Measurements from ENCODE around the gene SPATS2. TPM values are rescaled to one million over a fixed set of nuclear protein-coding genes. Genes with fewer than 3 reads are reported as not detected.
A peak's percentile ranks its signal among the peaks of the same experiment; 100 is the strongest.

SPATS2 gene
- polyA plus RNA-seq, 1 of the 3 experiments (the other 2 are of a cell fraction): 72.9 TPM

DNA sequence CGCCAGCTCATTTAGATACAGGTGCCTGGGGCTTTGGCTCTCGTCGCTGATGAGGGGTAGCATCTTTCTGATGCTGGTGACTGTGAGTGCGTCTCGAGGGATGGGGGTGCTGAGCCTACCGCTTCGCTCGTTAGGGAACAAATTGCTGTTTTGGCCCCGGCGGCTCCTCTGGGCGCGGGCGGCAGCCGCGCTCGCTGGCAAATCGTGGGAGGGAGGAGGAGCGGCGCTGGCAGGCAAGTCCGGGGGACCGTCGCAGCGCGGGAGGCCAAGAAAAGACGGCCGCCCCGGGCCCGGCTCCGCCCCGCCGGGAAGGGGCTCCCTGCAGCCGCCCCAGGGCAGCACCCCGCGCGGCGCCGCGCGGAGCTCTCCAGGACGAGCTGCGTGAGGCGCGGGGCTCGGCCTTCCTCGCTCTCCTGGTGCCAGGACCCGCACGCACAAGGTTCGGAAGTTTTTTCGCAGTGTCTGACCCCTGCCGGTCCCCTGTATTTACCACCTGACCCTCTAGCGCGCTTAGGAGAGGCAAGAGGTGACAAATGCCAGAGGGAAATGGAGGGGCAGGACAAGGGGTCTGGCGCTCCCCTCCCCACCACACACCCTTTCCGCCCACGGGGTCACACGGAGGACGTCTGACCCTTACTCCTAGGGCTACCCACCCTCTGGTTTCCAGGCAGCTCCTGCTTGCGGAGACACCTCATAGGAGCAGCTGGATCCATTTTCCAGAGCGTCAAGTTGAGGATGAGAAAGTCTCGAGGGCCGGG lies 170.7 kb downstream of the SPATS2 start:
- no peaks in the 10 kb centered on the region for H4K20me1 ChIP-seq (ENCODE audit: insufficient read depth)
- ChIA-PET POLR2A (no interaction called here), CTCF (interaction anchor here (0.6 to 2.6 kb wide), 15 partner anchors 15 to 196 kb away, joined by 3 to 10 read pairs (median 3); partner anchors contain the start of gene DNAJC22)
- 0 out of 2 replicates have a peak overlapping the region, but pooled peaks have one; percentile 35 for H2AFZ ChIP-seq (ENCODE audit: low read depth)
- no peaks in the 10 kb centered on the region for H3K9me2 ChIP-seq
- peaks cover 0 to 11% of the 10 kb centered on the region in 2 experiments; a peak in 1 of 4 replicates for H3K4me1 ChIP-seq (ENCODE audit: control insufficient read depth in 1 of 2, insufficient read depth in 2 of 2, low read depth in 1 of 2, low read length in 1 of 2)
- no peaks in the 10 kb centered on the region for H3K79me2 ChIP-seq (ENCODE audit: insufficient read depth)
- TF ChIP-seq FOSL2 (IDR thresholded peaks at IDR 0.05; ENCODE audit: borderline replicate concordance, low read depth): no peak
- TF ChIP-seq, protein P1, sequence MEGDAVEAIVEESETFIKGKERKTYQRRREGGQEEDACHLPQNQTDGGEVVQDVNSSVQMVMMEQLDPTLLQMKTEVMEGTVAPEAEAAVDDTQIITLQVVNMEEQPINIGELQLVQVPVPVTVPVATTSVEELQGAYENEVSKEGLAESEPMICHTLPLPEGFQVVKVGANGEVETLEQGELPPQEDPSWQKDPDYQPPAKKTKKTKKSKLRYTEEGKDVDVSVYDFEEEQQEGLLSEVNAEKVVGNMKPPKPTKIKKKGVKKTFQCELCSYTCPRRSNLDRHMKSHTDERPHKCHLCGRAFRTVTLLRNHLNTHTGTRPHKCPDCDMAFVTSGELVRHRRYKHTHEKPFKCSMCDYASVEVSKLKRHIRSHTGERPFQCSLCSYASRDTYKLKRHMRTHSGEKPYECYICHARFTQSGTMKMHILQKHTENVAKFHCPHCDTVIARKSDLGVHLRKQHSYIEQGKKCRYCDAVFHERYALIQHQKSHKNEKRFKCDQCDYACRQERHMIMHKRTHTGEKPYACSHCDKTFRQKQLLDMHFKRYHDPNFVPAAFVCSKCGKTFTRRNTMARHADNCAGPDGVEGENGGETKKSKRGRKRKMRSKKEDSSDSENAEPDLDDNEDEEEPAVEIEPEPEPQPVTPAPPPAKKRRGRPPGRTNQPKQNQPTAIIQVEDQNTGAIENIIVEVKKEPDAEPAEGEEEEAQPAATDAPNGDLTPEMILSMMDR (IDR thresholded peaks at IDR 0.05): peak; percentile 18; the same call in 1 of the 2 replicates
- H3K27me3 ChIP-seq (ENCODE audit: insufficient read depth): no peaks in the 10 kb centered on the region
- H3K9ac ChIP-seq: no peak overlapping the region
- H3K4me3 ChIP-seq (ENCODE audit: low read depth in 2 of 2, low read length in 1 of 2): peak overlapping the region; percentile 53 to 55
- peaks cover 29% of the 10 kb centered on the region for H3F3A ChIP-seq (replicated peaks; ENCODE audit: insufficient read depth)
- WGBS (ENCODE audit: low lambda C conversion rate): 4% methylated on average over 17 of the region's 61 CpGs
- no peaks in the 10 kb centered on the region for H3K9me3 ChIP-seq
- H3K4me2 ChIP-seq: peak overlapping the region; percentile 84
- H3K27ac ChIP-seq (ENCODE audit: low read depth in 2 of 2, low read length in 1 of 2): no peak overlapping the region
- DNase-seq: peak; percentile 74
- no peaks in the 10 kb centered on the region for H3K36me3 ChIP-seq (replicated peaks in 1 of 2; ENCODE audit: control insufficient read depth in 1 of 2, insufficient read depth in 2 of 2, low read length in 1 of 2)

DNA sequence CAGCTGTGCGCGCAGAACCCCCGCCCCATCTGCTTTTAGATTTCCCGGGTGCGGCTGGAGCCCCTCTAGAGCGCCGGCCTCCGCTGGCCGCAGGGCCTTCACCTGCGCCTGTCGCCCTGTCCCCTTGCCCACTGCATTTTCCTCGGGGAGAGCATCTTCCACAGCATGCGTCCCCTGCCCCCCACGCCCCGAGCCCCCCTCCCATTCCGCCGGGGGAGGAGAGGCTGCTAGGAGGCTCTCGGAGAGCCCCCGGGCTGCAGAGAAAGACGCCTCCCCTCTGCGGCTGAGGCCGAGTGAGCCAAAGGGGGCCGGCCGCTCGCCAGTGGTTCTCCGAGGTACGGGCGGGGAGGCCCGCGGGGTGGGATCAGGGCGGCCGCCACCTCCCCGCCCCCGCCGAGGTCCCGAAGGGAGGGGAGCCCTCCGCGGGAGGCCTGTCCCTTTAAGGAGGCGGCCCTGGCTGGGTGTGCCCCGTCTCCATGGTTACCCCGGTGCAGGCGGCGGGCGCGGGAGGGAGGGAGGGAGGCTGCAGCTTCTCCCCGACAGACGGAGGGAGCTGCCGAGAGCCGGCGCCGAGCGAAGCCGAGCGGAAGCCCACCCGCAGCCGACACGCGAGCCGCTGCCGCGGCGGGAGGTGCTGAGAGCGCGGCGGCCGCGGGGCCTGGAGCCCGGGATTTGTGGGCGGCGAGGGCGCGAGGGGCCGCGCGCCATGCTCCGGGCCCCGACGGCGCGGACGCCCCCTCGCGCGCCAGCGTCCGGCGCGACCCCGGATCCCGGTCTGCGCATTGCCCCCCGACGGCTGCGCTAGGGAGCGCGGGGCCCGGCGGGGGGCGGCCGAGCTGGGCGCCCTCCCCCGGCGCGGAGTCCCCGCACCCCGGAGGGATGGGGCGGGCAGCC lies 171.5 kb downstream of the SPATS2 start, which contains the start of gene KCNH3:
KCNH3 (plus strand) TSS at position 521 of the 894 bp plus-strand sequence. CDS start 387 bp downstream, outside the sequence.
- Histone ChIP-seq H3K9ac (no peak within 1 kb of the TSS), H3K9me3 (no peaks in the 10 kb centered on the region), H4K20me1 (ENCODE audit: insufficient read depth) (no peaks in the 10 kb centered on the region), H3K36me3 (replicated peaks in 1 of 2; ENCODE audit: control insufficient read depth in 1 of 2, insufficient read depth in 2 of 2, low read length in 1 of 2) (no peaks in the 10 kb centered on the region), H2AFZ (ENCODE audit: low read depth) (0 out of 2 replicates have a peak within 1 kb of the TSS, but pooled peaks have one; percentile 35), H3F3A (replicated peaks; ENCODE audit: insufficient read depth) (peaks cover 21% of the 10 kb centered on the region), H3K4me3 (ENCODE audit: low read depth in 2 of 2, low read length in 1 of 2) (peak within 1 kb of the TSS; percentile 53 to 55), H3K4me2 (peak within 1 kb of the TSS; percentile 84), H3K27ac (ENCODE audit: low read depth in 2 of 2, low read length in 1 of 2) (no peak within 1 kb of the TSS), H3K9me2 (no peaks in the 10 kb centered on the region), H3K4me1 (ENCODE audit: control insufficient read depth in 1 of 2, insufficient read depth in 2 of 2, low read depth in 1 of 2, low read length in 1 of 2) (peaks cover 0 to 11% of the 10 kb centered on the region in 2 experiments; a peak in 1 of 4 replicates), H3K79me2 (ENCODE audit: insufficient read depth) (no peaks in the 10 kb centered on the region), H3K27me3 (ENCODE audit: insufficient read depth) (no peaks in the 10 kb centered on the region)
- WGBS (ENCODE audit: low lambda C conversion rate): 0% methylated on average over 7 of the region's 107 CpGs
- ChIA-PET CTCF (interaction anchor here (0.5 to 2.6 kb wide), 12 partner anchors 14 to 277 kb away, joined by 3 to 10 read pairs (median 4); partner anchors contain the start of genes DNAJC22 and SPATS2), POLR2A (no interaction called here)
- TF ChIP-seq TCF12 (IDR thresholded peaks at IDR 0.05): no peak
- TF ChIP-seq, protein P2, sequence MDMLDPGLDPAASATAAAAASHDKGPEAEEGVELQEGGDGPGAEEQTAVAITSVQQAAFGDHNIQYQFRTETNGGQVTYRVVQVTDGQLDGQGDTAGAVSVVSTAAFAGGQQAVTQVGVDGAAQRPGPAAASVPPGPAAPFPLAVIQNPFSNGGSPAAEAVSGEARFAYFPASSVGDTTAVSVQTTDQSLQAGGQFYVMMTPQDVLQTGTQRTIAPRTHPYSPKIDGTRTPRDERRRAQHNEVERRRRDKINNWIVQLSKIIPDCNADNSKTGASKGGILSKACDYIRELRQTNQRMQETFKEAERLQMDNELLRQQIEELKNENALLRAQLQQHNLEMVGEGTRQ (IDR thresholded peaks at IDR 0.05; ENCODE audit: borderline replicate concordance, low read depth, low read length): no peak
- DNase-seq: peak; percentile 93
